Lower leg skin (tissue), 4 donors: ENCODE results near the gene PREP. TPM values are rescaled to one million over a fixed set of nuclear protein-coding genes. Genes with fewer than 3 reads are reported as not detected.

Experiments used
- DNase-seq, 2 donors: peaks; one replicate each; pipeline ENCODE4 v3.0.0-alpha.2; 2019; ENCODE audit warnings: low spot score in 2 of 2
- H3K4me3 ChIP-seq: fragments of 200-600 bp; sonication (generic); 2 replicates; pipeline ENCODE4 v1.5.1; 2017; ENCODE audit warnings: mild to moderate bottlenecking, low read depth; ENCODE audit not compliant: poor library complexity, severe bottlenecking
- POLR2A ChIP-seq, 2 donors: fragments of 450-650 bp; IDR thresholded peaks; one replicate each; pipeline ENCODE4 v1.6.1; 2016 to 2017; ENCODE audit warnings: antibody characterized with exemption in 2 of 2, mild to moderate bottlenecking in 1 of 2, moderate library complexity in 1 of 2
- WGBS, 2 donors: methylation state at CpG; one replicate each; pipeline ENCODE4 v1.1.5; 2018; 5-methylcytosine and 5-hydroxymethylcytosine counted together
- intact Hi-C: fragments of 100-400 bp; cut with DNase I; formaldehyde crosslinking; loops from one replicate; pipeline ENCODE4 v1.15.0; 2023; ENCODE audit warnings: low total_unique reads
- total RNA-seq, 4 donors: library from RNA; depleted of rRNA; stranded (reverse); fragments of >200 nt; gene quantifications; one replicate each; pipeline ENCODE4 v1.1.0, GENCODE V29; 2016
- TF ChIP-seq, protein P1 (sequence below), 3 donors: fragments of 450-650 bp; IDR thresholded peaks; one replicate each; pipeline ENCODE4 v1.5.1; 2016; ENCODE audit warnings: antibody characterized with exemption in 3 of 3, mild to moderate bottlenecking in 3 of 3, moderate library complexity in 2 of 3

PREP gene
- total RNA-seq, 4 donors from 2014 or later = 33.9 to 39.1 (median 35.1) TPM

DNA sequence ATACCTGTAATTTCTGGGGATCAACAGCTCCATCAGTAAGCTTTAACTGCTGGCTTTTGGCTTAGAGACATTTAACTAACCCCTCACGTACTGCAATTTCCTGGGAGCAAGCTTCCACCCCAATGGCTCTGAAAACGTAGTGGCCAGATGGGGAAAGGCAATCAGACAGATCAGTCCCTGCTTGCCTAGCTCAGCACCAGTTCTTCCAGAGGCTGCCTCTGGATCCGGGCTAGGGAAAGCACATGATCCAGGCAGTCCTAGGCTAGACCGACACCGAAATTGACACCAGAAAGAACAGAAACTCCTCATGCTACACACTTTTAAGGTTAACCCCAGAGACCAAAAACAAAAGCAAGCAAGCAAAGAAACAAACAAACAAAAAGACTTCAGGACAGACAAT is 13.3 kb downstream of the PREP start:
- WGBS, 2 donors = 66 to 80% methylated on average over 5 of the region's 5 CpGs
- intact Hi-C loops = loop anchor here (5.0 kb wide), 1 partner anchor 732 kb away; no protein-coding TSS in a partner anchor
- TF ChIP-seq, protein P1, sequence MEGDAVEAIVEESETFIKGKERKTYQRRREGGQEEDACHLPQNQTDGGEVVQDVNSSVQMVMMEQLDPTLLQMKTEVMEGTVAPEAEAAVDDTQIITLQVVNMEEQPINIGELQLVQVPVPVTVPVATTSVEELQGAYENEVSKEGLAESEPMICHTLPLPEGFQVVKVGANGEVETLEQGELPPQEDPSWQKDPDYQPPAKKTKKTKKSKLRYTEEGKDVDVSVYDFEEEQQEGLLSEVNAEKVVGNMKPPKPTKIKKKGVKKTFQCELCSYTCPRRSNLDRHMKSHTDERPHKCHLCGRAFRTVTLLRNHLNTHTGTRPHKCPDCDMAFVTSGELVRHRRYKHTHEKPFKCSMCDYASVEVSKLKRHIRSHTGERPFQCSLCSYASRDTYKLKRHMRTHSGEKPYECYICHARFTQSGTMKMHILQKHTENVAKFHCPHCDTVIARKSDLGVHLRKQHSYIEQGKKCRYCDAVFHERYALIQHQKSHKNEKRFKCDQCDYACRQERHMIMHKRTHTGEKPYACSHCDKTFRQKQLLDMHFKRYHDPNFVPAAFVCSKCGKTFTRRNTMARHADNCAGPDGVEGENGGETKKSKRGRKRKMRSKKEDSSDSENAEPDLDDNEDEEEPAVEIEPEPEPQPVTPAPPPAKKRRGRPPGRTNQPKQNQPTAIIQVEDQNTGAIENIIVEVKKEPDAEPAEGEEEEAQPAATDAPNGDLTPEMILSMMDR (IDR thresholded peaks at IDR 0.05) = no peak
- no peak for TF ChIP-seq POLR2A (IDR thresholded peaks at IDR 0.05)
- no peak for DNase-seq
- no peak overlapping the region for H3K4me3 ChIP-seq

DNA sequence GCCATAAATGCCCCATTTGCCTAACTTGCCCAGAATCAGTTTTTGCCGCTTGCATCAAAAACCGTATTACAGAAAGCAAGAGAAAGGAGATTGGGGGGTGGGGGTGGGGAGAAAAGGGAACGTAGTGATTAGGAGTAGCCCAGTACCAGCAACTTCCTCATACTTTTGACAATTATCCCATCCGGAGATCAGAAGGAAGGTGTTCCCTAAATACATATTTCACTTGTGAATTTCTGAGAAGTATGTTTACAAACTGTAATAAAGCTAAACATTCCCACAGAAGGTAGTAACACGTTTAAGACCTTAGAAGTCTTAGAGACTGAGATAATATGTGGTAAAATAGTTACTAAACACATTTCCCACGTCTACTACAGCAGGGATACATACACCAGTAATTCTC is 14.5 kb downstream of the PREP start:
- TF ChIP-seq, protein P1 (IDR thresholded peaks at IDR 0.05) = no peak
- no peak for TF ChIP-seq POLR2A (IDR thresholded peaks at IDR 0.05)
- intact Hi-C loops = loop anchor here (5.0 kb wide), 1 partner anchor 731 kb away; no protein-coding TSS in a partner anchor
- 71% methylated on average over 6 of the region's 6 CpGs for WGBS, 2 donors
- no peak for DNase-seq
- H3K4me3 ChIP-seq = no peak overlapping the region

DNA sequence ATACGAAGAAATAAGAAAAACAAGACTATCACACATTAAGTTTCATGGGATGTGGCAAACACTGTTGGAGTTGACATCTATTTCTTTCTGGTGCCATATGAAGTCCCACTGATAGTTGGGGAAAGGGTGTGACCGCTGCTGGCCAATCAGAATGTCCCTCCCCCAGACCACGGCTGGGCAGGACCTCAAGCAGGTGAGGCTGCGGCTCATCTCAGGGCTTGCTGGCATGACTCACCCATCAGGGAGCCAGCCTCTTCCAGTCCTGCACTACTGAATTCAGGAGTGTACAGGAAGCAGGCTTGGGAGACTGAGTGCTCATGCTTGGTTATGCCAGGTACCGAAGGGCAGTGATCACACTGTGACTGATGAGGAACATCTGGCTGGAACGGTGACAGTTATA is 18.9 kb downstream of the PREP start:
- intact Hi-C loops = no loop called here
- WGBS, 2 donors = 79 to 87% methylated on average over 6 of the region's 6 CpGs

DNA sequence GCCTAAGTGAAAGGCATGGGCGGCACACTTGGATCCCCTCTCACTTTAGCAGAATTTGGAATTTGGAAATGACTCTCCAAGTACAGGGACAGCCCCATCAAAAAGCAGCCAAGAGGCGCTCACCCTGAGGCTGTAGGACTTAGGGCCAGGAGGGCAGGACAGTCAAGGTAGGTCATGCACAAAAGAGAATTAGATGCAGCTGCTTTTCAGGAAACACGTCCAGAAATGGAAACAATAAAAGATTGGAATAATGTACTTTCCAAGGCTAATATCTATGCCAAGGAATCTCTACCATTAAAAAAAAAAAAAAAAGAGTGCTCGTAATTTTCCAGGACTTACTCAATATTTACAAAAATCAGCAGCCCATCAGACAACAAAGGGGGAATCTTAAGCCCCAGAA is 19.9 kb downstream of the PREP start:
- H3K4me3 ChIP-seq = no peak overlapping the region
- TF ChIP-seq, protein P1 (IDR thresholded peaks at IDR 0.05) = no peak
- TF ChIP-seq POLR2A (IDR thresholded peaks at IDR 0.05) = no peak
- WGBS, 2 donors = 34 to 47% methylated on average over 4 of the region's 4 CpGs
- no peak for DNase-seq
- intact Hi-C loops = no loop called here

More for the DNA sequence above, 18.9 kb downstream of the PREP start:
- no peak overlapping the region for H3K4me3 ChIP-seq
- no peak for DNase-seq
- TF ChIP-seq POLR2A (IDR thresholded peaks at IDR 0.05) = no peak
- TF ChIP-seq, protein P1 (IDR thresholded peaks at IDR 0.05) = no peak

DNA sequence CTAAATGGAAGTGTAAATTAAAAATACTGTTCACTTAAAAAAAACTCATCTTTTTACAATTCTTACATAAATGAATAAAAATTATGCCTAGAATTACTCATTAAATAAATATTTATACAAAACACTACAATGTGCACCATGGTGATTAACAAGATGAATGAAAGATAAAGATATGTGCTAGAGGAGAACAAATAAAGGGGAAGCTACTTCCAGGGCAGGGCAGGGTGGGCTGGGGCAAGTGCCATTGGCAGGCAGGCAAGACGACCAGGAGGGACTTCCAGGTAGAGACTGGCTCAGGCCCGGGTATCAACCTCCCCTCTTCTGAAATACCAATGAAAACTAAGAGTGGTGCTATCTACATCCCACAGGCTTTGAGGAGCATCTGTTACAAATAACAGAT is 20.4 kb downstream of the PREP start:
- no peak for TF ChIP-seq POLR2A (IDR thresholded peaks at IDR 0.05)
- TF ChIP-seq, protein P1 (IDR thresholded peaks at IDR 0.05) = no peak
- DNase-seq = no peak
- no peak overlapping the region for H3K4me3 ChIP-seq
- 48 to 55% methylated on average over 2 of the region's 2 CpGs for WGBS, 2 donors
- intact Hi-C loops = no loop called here

DNA sequence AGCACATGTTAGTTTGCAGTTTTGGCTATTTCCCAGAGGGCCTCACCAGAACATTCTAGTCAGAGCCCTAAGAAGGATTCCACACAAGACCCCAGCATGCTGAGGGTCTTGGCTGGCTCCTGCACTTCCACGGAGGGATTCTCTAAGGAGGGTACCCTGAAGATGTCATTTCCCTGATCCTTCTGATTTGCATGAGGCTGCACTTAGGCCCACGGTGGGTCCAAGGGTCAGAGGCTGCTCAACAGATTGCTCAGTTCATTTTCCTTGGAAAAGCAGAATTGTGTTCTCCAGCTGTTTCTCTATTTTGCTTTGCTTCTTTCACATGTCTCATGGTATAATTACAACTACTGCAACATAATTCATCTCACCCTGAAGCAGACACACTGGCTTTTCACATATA is 22.2 kb downstream of the PREP start:
- intact Hi-C loops = no loop called here
- H3K4me3 ChIP-seq = no peak overlapping the region
- TF ChIP-seq, protein P1 (IDR thresholded peaks at IDR 0.05) = no peak
- TF ChIP-seq POLR2A (IDR thresholded peaks at IDR 0.05) = no peak
- 97% methylated on average over 2 of the region's 2 CpGs for WGBS, 2 donors
- no peak for DNase-seq
